K562 (cell line): ENCODE results near the gene MYCL. TPM values are rescaled to one million over a fixed set of nuclear protein-coding genes. Genes with fewer than 3 reads are reported as not detected.

ENCODE experiments used
- BRCA1 ChIP-seq, 2 experiments: fragments of 450-650 bp in 1 of 2; sonication (generic) in 1 of 2; formaldehyde crosslinking in 1 of 2; IDR thresholded peaks; 2 replicates each; pipeline versions ENCODE4 v1.5.0 to v1.6.1; 2017 to 2020; ENCODE audit warnings: mild to moderate bottlenecking in 1 of 2, missing genetic modification reagents in 1 of 2
- BRD4 ChIP-seq: fragments of 200-600 bp; sonication (generic); IDR thresholded peaks from 2 replicates; pipeline ENCODE4 v1.6.1; 2017; ENCODE audit warnings: inconsistent platforms
- CREB5 ChIP-seq: fragments of 250-450 bp; sonication (Bioruptor Pico); IDR thresholded peaks from 2 replicates; pipeline ENCODE4 v1.5.0; 2020; ENCODE audit warnings: mild to moderate bottlenecking
- ELF2 ChIP-seq: fragments of 250-450 bp; sonication (Bioruptor Pico); IDR thresholded peaks from 2 replicates; pipeline ENCODE4 v1.5.0; 2021; ENCODE audit warnings: mild to moderate bottlenecking
- EP400 ChIP-seq: fragments of 450-650 bp; IDR thresholded peaks from 2 replicates; pipeline ENCODE4 v1.6.1; 2017; ENCODE audit warnings: antibody characterized with exemption, mild to moderate bottlenecking, moderate library complexity
- EZH2 ChIP-seq: IDR thresholded peaks from 2 replicates; pipeline ENCODE4 v1.6.1; 2012; ENCODE audit warnings: low read depth, mild to moderate bottlenecking, inconsistent platforms, low read length, borderline replicate concordance
- GTF2A2 ChIP-seq: IDR thresholded peaks from 2 replicates; pipeline ENCODE4 v1.6.1; 2016; ENCODE audit warnings: mild to moderate bottlenecking, missing genetic modification characterization, missing compliant biosample characterization
- HDAC1 ChIP-seq, 2 experiments: fragments of 450-650 bp; IDR thresholded peaks; 2 replicates each; pipeline ENCODE4 v1.6.1; 2016 to 2017; ENCODE audit warnings: inconsistent platforms in 1 of 2, mild to moderate bottlenecking in 1 of 2, moderate library complexity in 1 of 2
- HMBOX1 ChIP-seq: sonication (generic); IDR thresholded peaks from 2 replicates; pipeline ENCODE4 v1.6.1; 2016
- IRF2 ChIP-seq: sonication (generic); formaldehyde crosslinking; IDR thresholded peaks from 2 replicates; pipeline ENCODE4 v1.8.1; 2022; ENCODE audit warnings: mild to moderate bottlenecking, missing genetic modification reagents
- L3MBTL2 ChIP-seq: fragments of 450-650 bp; IDR thresholded peaks from 2 replicates; pipeline ENCODE4 v1.6.1; 2016; ENCODE audit warnings: mild to moderate bottlenecking, moderate library complexity
- MBD1 ChIP-seq: fragments of 250-450 bp; sonication (Bioruptor Pico); IDR thresholded peaks from 2 replicates; pipeline ENCODE4 v1.8.0; 2022; ENCODE audit warnings: inconsistent platforms
- RNF219 ChIP-seq: fragments of 250-450 bp; sonication (Bioruptor Pico); IDR thresholded peaks from 2 replicates; pipeline ENCODE4 v1.5.0; 2022; ENCODE audit warnings: mild to moderate bottlenecking
- SNAPC5 ChIP-seq: fragments of 250-450 bp; sonication (Bioruptor Pico); IDR thresholded peaks from 2 replicates; pipeline ENCODE4 v1.8.0; 2021; ENCODE audit warnings: moderate library complexity, mild to moderate bottlenecking, inconsistent platforms
- ZFP1 ChIP-seq: fragments of 450-650 bp; formaldehyde crosslinking; IDR thresholded peaks from 2 replicates; pipeline ENCODE4 v1.4.0; 2020; ENCODE audit warnings: mild to moderate bottlenecking, mixed read lengths
- ZNF277 ChIP-seq: fragments of 250-450 bp; sonication (Bioruptor Pico); IDR thresholded peaks from 2 replicates; pipeline ENCODE4 v1.8.0; 2022; ENCODE audit warnings: inconsistent platforms, mild to moderate bottlenecking, moderate library complexity, borderline replicate concordance
- ZNF316 ChIP-seq: fragments of 450-650 bp; IDR thresholded peaks from 2 replicates; pipeline ENCODE4 v1.6.1; 2016
- ZNF445 ChIP-seq: fragments of 250-450 bp; sonication (Bioruptor Pico); IDR thresholded peaks from 2 replicates; pipeline ENCODE4 v1.4.0; 2020; ENCODE audit warnings: low read depth, mild to moderate bottlenecking, moderate library complexity
- ZNF507 ChIP-seq: conservative IDR thresholded peaks from 2 replicates; pipeline ENCODE4 v1.6.1; 2017; ENCODE audit warnings: missing genetic modification characterization, missing compliant biosample characterization
- ZNF766 ChIP-seq: fragments of 200-800 bp; sonication (Bioruptor generic); conservative IDR thresholded peaks from 2 replicates; pipeline ENCODE4 v1.6.1; 2016; ENCODE audit warnings: missing genetic modification characterization, missing compliant biosample characterization
- polyA plus RNA-seq, 8 experiments: library from polyadenylated mRNA; depleted of rRNA in 4 of 8; stranded (reverse) in 5 of 8; unstranded in 3 of 8; fragments of >200 nt; fragmentation: Nextera tagmentation in 2 of 8; fragmentation: Illumina TruSeq in 1 of 8; extraction: Ambion mirVana in 2 of 8; extraction: Trizol in 1 of 8; gene quantifications; 2 replicates each; pipeline versions ENCODE4 v1.2.1 to v1.2.3, GENCODE V29; 2011 to 2014; ENCODE audit warnings: inconsistent platforms in 1 of 8, missing spikeins in 1 of 8
- total RNA-seq, 7 experiments: library from RNA; depleted of rRNA in 6 of 7; stranded (reverse); fragments of >200 nt in 6 of 7; fragmentation: Illumina TruSeq in 2 of 7; extraction: Trizol in 2 of 7; gene quantifications; 2 replicates each; pipeline versions ENCODE4 v1.2.1 to v1.2.3, GENCODE V29; 2011 to 2021; ENCODE audit warnings: low replicate concordance in 1 of 7

MYCL gene
- total and polyA plus RNA-seq, 9 of the 15 experiments (the other 6 are each of a cell fraction or from before 2014, with no cell fraction given): 3.5 to 22.0 (median 12.8) TPM

GRCh38 chr1:39892601-39893595 lies 8.8 kb downstream of the MYCL start (continued):
- no peak for TF ChIP-seq CREB5 (CRISPR knock-in tag)
- TF ChIP-seq ZNF277: no peak
- TF ChIP-seq ZNF507 (tag): no peak
- peak; percentile 83 for TF ChIP-seq HMBOX1
- 0 out of 2 replicates have a peak, but pooled peaks have one; percentile 31 for TF ChIP-seq ELF2 (CRISPR knock-in tag)
- TF ChIP-seq ZNF445 (CRISPR knock-in tag): no peak
- no peak for TF ChIP-seq SNAPC5 (CRISPR knock-in tag)
- TF ChIP-seq EP400: peak; percentile 64
- TF ChIP-seq ZNF766: peak; percentile 100
- no peak for TF ChIP-seq ZFP1 (CRISPR knock-in tag)
- TF ChIP-seq BRD4: no peak
- no peak for TF ChIP-seq BRCA1 (IDR thresholded peaks at IDR 0.05)
- TF ChIP-seq BRCA1 (CRISPR knock-in tag; IDR thresholded peaks at IDR 0.05): no peak
- peak in 1 of 2 experiments; percentile 98; a peak in 2 of 4 replicates for TF ChIP-seq HDAC1 (IDR thresholded peaks at IDR 0.05)
- no peak for TF ChIP-seq MBD1 (CRISPR knock-in tag)
- TF ChIP-seq EZH2: no peak
- TF ChIP-seq ZNF316: peak; percentile 33; the same call in 1 of the 2 replicates
- no peak for TF ChIP-seq L3MBTL2
- TF ChIP-seq RNF219: no peak
- TF ChIP-seq GTF2A2 (tag): no peak
- TF ChIP-seq IRF2 (CRISPR knock-in tag): no peak
